ENCODE data around the gene MAP7.

Gene MAP7

GRCh38 chr6:136370988-136371728 is 179.1 kb downstream of the MAP7 start:
- DNase-seq, result no peak

GRCh38 chr6:136365776-136366354 is 184.4 kb downstream of the MAP7 start:
- no peak for DNase-seq

- no peak for DNase-seq
Observed at GRCh38 chr6:136362421-136363356, 187.5 kb downstream of the MAP7 start.

GRCh38 chr6:136361787-136362186 is 188.4 kb downstream of the MAP7 start:
- DNase-seq, result no peak

- DNase-seq, result no peak
Observed at GRCh38 chr6:136360783-136361182, 189.4 kb downstream of the MAP7 start.

- DNase-seq, result no peak
Observed at GRCh38 chr6:136359851-136360250, 190.4 kb downstream of the MAP7 start.

GRCh38 chr6:136351518-136352110 is 198.6 kb downstream of the MAP7 start:
- no peak for DNase-seq

- no peak for DNase-seq
Observed at GRCh38 chr6:136350914-136351313, 199.3 kb downstream of the MAP7 start.

GRCh38 chr6:136347847-136348246 is 202.4 kb downstream of the MAP7 start:
- no peak for DNase-seq

GRCh38 chr6:136345145-136345544 is 205.1 kb downstream of the MAP7 start:
- DNase-seq, result no peak

GRCh38 chr6:136344420-136344819 is 205.8 kb downstream of the MAP7 start:
- DNase-seq, result no peak

GRCh38 chr6:136343700-136344099 is 206.5 kb downstream of the MAP7 start:
- no peak for DNase-seq

GRCh38 chr6:136343275-136343674 is 206.9 kb downstream of the MAP7 start:
- DNase-seq, result no peak

GRCh38 chr6:136341967-136342366 is 208.3 kb downstream of the MAP7 start:
- DNase-seq, result no peak

GRCh38 chr6:136341367-136341766 is 208.9 kb downstream of the MAP7 start:
- no peak for DNase-seq

GRCh38 chr6:136338486-136338885 is 211.7 kb downstream of the MAP7 start:
- no peak for DNase-seq

- no peak for DNase-seq
Observed at GRCh38 chr6:136337606-136338005, 212.6 kb downstream of the MAP7 start.

- no peak for DNase-seq
Observed at GRCh38 chr6:136337121-136337520, 213.1 kb downstream of the MAP7 start.

- DNase-seq, result no peak
Observed at GRCh38 chr6:136335736-136336363, 214.4 kb downstream of the MAP7 start.

- no peak for DNase-seq
Observed at GRCh38 chr6:136334853-136335252, 215.4 kb downstream of the MAP7 start.

- DNase-seq, result no peak
Observed at GRCh38 chr6:136334465-136334846, 215.8 kb downstream of the MAP7 start.

GRCh38 chr6:136333824-136334464 is 216.3 kb downstream of the MAP7 start:
- no peak for DNase-seq

Measured in NCI-H1694 (cell line).